ENCODE data around the gene HMGCLL1.

Gene HMGCLL1

GRCh38 chr6:55578537-55579363 is at the start of gene HMGCLL1:
Gene HMGCLL1 (minus strand): TSS chr6:55579192. CDS start chr6:55579055, 137 bp downstream.
- DNase-seq: no peak

DNA sequence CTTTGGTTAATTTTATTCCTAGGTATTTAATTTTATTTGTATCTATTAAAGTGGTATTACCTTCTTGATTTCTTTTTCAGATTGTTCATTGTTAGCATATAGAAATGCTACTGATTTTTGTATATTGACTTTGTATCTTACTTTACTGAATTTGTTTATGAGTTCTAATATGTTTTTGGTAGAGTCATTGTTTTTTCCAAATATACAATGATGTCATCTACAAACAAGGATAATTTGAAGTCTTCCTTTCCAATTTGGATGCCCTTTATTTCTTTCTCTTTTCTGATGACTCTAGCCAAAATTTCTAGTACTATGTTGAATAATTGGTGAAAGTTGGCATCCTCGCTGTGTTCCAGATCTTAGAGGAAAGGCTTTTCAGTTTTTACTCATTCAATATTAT is 43.0 kb upstream of the HMGCLL1 start:
- DNase-seq: no peak

DNA sequence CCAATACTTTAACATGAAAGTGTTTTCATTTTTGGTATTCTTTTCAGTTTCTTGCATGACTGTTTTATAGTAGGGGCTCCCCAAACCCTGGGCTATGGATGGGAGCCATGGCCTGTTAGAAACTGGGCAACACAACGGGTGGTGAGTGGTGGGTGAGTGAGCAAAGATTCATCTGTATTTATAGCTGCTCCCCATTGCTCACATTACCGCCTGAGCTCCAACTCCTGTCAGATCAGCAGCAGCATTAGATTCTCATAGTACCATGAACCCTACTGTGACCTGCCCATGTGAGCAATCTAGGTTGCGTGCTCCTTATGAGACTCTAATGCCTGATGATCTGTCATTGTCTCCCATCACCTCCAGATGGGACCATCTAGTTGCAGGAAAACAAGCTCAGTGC is 42.3 kb upstream of the HMGCLL1 start:
- DNase-seq: no peak

- DNase-seq: no peak
Measured at GRCh38 chr6:55617272-55617671, 38.3 kb upstream of the HMGCLL1 start.

DNA sequence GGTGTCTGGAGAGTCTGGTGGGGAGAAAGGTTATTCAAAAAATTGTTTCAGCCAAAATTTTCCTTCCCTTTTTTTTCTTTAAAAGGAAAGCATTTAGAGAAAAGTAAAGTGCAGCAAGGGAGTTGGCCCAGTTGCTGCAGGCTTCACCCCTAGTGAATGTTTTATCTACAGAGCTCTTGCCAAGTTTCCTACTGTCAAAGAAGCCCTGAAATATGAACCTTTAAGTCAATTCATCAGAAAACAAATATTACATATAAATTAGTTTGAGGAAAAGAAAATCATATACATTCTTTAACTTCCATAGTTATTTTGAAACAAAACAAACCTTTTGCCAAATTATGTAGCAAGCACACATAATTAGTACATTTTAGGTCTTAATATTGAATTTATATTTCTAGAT is 25.0 kb upstream of the HMGCLL1 start:
- DNase-seq: no peak

GRCh38 chr6:55601120-55601519 is 22.1 kb upstream of the HMGCLL1 start:
- no peak for DNase-seq

- no peak for DNase-seq
Measured at GRCh38 chr6:55594442-55594841, 15.4 kb upstream of the HMGCLL1 start.

DNA sequence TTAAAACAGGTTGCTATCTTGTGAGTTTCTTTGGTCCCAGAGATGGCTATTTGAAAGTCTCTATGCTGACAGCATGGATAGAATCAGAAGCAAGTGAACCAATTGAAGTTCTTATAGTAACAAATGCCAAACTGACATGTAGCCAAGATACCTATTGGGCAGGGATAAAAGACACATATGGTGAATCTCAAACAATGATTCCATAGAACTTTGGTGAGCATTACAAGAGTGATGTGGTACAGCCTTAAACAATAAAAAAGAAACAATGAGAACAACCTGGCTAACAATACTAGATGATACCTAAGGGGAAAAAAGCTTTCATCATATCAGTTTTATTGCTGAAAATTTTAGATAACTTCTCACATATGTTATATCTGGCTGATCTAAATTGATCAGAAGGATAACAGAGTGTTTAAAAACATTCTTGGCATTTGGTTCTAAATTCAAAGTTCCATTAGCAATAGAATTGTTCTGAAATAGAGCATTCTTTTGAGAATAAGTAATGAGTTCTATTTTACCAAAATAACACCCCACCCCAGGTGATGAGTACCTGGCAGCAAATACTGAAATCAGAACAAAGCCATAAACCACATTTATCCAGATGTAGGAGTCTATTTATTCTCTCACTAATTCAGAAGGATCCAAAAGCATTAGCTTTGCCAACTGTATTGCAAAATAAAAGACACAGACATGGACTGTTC is 5.8 kb upstream of the HMGCLL1 start:
- DNase-seq: no peak

- DNase-seq: no peak
Measured at GRCh38 chr6:55576811-55577210, 2.2 kb downstream of the HMGCLL1 start.

DNA sequence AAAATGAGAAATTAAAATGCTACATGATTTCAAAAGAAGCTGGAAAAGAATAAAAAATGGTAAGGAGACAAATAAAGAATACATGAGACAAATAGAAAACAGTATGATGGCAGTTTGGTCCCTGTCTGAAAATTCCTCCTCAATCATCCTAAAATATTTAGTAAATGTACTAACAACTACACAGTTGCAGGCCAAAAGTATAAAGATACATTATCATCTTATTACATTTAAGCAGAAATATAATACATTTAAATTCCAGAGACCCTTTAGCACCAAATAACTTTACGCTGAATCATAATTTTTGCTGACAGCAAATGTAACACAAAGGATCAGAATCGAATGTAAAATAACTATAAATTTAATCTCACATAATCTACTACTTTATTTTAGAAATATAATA is 4.4 kb downstream of the HMGCLL1 start:
- DNase-seq: no peak

DNA sequence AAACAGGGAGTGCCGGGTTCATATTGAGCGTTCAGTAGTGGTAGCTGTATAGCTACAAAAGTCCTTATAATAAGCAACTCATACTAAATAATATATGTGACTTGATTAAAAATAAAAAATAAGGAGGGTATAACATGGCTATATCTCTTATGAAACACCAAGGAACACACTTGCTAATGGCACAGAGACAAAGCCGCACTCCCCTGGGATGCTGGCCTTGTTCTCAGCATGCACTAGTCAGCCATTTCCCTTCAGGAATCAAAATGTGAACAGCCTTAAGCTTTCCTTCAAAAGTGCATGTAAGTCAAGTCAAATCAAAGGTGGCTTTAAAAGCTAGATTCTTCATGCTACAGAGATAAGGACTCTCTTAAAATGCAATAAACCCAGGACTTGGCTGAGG is 9.4 kb downstream of the HMGCLL1 start:
- DNase-seq: no peak

GRCh38 chr6:55568808-55569439 is 10.1 kb downstream of the HMGCLL1 start:
- DNase-seq: no peak

DNA sequence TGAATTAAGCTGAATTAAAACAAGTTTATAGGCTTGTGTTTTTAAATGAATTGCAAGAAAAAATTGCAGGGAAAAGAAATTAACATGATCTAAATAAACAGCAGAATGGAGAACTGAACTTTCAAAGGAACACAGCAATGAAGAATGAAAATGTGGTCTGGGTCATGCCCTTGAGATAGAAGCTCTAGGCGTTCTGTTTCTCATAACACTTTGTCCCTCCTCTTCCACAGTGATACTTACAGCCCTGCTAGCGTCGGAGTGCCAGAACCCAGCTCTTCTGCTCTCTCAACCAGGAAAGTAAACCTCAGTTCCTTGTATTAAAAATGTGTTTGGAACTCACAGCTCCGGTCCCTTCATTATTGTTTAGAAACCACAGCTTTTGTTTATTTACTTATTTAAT is 11.4 kb downstream of the HMGCLL1 start:
- DNase-seq: no peak

GRCh38 chr6:55566036-55566710 is 12.8 kb downstream of the HMGCLL1 start:
- DNase-seq: no peak

GRCh38 chr6:55562318-55562717 is 16.7 kb downstream of the HMGCLL1 start:
- no peak for DNase-seq

DNA sequence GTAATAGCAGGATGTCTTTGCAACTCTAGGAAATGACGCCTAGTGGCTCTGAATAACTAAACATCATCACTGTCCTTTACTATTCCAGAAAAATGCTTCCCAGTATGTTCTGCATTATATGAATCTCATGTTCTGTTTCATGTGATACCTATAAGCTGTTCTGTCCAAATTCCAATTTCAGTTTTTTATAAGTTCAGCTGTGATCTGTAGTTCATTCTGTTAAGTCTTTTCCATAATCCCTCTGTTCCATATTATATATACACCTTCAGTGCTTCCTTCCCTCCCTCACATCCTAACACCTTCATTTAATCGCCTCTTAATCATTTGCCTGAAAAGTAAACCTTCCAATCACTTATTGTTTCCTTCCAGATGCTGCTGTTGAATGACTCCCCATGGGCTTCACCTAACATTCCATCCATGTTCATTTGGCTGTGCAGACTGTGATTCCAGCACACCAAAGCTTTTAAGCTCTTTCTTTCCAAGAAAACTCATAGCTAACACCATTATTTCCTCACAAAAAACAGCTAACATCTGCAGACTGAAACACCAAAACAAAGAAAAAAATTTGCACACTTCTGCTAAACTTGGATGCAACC is 18.6 kb downstream of the HMGCLL1 start:
- no peak for DNase-seq

- DNase-seq: no peak
Measured at GRCh38 chr6:55557146-55557545, 21.8 kb downstream of the HMGCLL1 start.

- DNase-seq: no peak
Measured at GRCh38 chr6:55545791-55546190, 33.2 kb downstream of the HMGCLL1 start.

DNA sequence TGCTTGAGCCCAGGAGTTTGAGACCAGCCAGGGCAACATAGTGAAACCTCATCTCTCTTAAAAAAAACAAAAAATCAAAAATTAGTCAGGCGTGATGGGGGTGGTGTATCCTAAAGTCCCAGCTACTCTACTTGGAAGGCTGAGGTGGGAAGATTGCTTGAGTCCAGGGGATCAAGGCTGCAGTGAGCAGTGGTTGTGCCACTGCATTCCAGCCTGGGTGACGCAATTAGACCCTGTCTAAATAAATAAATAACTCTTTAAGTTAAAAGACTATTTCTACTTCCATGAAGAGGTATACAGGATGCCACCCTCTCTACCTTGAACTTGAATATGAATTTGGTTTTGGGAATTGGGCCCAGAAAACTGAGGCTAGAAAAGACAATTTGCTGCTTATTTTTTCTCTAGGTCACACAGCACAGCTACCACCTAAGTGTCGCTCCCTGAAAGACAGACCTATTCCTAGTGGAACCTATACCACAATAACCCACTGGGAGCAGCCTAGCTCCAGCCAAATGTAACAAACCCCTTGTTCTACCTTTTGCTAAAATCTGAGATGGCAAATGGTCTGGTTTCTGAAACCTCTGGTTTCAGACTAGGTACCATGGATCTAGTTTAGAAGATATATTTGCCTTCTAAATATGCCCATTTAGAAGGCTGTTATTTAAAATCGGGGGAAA is 35.2 kb downstream of the HMGCLL1 start:
- no peak for DNase-seq

DNA sequence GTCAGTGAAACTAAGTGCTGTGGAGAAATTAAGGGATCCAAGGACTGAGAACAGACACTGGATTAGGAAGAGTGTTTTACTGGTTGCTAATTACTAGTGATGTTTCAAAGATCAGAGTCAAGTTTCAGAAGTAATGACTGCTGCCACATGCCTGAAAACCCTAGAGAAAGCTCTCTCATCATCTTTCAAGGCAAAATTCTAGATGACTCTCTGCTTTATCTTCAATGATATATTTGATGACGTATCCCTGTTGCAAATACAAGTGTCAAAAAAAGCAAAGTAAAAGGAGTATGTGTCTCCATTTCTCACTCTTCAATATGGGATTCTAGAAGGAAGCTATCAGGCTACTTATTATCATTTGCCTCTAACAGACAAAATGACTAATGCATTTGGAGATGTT is 38.0 kb downstream of the HMGCLL1 start:
- no peak for DNase-seq

DNA sequence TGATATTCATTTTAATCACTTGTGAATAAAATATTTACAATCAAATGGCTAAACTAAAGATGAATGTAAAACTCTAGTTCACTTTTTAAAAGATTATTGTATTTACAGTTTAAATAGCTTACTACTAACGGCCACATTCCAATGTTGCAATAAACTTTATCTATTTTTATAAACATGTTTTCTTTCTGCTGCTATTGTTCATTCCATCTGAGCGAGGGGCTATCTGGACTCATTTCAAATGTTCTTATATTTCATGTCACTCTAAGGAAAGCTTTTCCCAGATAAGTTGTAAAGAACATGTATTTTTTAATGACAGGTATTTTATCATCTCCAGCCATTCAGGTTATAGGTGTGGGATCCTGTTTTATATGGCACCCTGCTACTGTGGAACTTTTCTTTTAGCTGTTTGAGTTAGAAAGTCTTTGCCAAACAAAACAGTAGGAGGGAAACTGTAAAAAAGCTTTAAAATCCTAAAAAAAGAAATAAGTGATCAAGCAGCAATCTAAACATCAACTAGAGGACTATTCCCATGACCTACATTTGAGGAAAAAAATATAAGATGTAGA is 42.5 kb downstream of the HMGCLL1 start:
- no peak for DNase-seq

DNA sequence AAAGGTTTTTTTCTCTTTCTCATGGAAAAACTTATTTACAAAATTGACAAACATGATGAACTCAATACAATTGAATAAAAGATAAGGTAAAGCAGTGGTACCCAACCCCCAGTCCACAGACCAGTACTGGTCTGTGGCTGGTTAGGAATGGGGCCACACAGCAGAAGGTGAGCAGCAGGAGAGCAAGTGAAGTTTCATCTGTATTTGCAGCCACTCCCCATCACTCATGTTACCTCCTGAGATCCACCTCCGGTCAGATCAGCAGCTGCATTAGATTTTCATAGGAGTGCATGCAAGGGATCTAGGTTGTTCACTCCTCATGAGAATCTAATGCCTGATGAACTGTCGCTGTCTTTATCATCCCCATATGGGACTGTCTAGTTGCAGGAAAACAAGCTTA is 47.5 kb downstream of the HMGCLL1 start:
- DNase-seq: no peak
